WTC11 (cell line): Measurements from ENCODE around the gene IL9. TPM values are rescaled to one million over a fixed set of nuclear protein-coding genes. Genes with fewer than 3 reads are reported as not detected.

Experiments
- ATAC-seq: fragments of 200-7000 bp; cut with Tn5 transposase; 2 replicates; pipeline ENCODE4 v1.10.0; 2021; ENCODE audit warnings: mild to moderate bottlenecking, moderate library complexity
- CTCF ChIA-PET: fragments of 300-600 bp; sonication (Branson Sonifier 250); formaldehyde crosslinking; loops from one replicate; lab custom pipeline; 2021; ENCODE audit warnings: antibody characterized with exemption; lab: Charles Lee
- POLR2A ChIA-PET: fragments of 350-600 bp; sonication (Branson Sonifier 250); formaldehyde crosslinking; loops from one replicate; lab custom pipeline; 2021; ENCODE audit warnings: antibody characterized with exemption; lab: Charles Lee
- DNase-seq: peaks from one replicate; pipeline ENCODE4 v3.0.0; 2021; ENCODE audit warnings: low spot score
- H3K27ac Mint-ChIP-seq: 2 replicates; pipeline ENCODE4 v1.8.0; 2021; ENCODE audit warnings: mixed read lengths
- H3K27me3 Mint-ChIP-seq: 2 replicates; pipeline ENCODE4 v1.8.0; 2021; ENCODE audit warnings: low read depth, mild to moderate bottlenecking, moderate library complexity, mixed read lengths
- H3K36me3 Mint-ChIP-seq: 2 replicates; pipeline ENCODE4 v1.8.0; 2021; ENCODE audit warnings: mixed read lengths
- H3K4me1 Mint-ChIP-seq: 2 replicates; pipeline ENCODE4 v1.8.0; 2022; ENCODE audit warnings: mixed read lengths
- H3K4me3 Mint-ChIP-seq: 2 replicates; pipeline ENCODE4 v1.8.0; 2021; ENCODE audit warnings: mild to moderate bottlenecking, moderate library complexity, mixed read lengths
- H3K9me3 Mint-ChIP-seq: 2 replicates; pipeline ENCODE4 v1.8.0; 2021; ENCODE audit warnings: mixed read lengths
- CBFB ChIP-seq: sonication (generic); formaldehyde crosslinking; IDR thresholded peaks from 2 replicates; pipeline ENCODE4 v1.8.1; 2022; ENCODE audit warnings: mild to moderate bottlenecking, low read depth, missing genetic modification reagents
- ESRRA ChIP-seq: sonication (generic); formaldehyde crosslinking; IDR thresholded peaks from 2 replicates; pipeline ENCODE4 v1.8.1; 2022; ENCODE audit warnings: mild to moderate bottlenecking, missing genetic modification reagents, borderline replicate concordance
- FOXK1 ChIP-seq: sonication (generic); formaldehyde crosslinking; IDR thresholded peaks from 2 replicates; pipeline ENCODE4 v1.8.0; 2022; ENCODE audit warnings: mild to moderate bottlenecking, moderate library complexity, missing genetic modification reagents
- HMGA2 ChIP-seq: fragments of 250-450 bp; sonication (Bioruptor Pico); IDR thresholded peaks from 2 replicates; pipeline ENCODE4 v1.4.0; 2021; ENCODE audit warnings: mild to moderate bottlenecking, moderate library complexity
- IRF2 ChIP-seq: sonication (generic); formaldehyde crosslinking; IDR thresholded peaks from 2 replicates; pipeline ENCODE4 v1.8.0; 2022; ENCODE audit warnings: low read depth, missing genetic modification reagents, borderline replicate concordance
- JAZF1 ChIP-seq: fragments of 250-450 bp; sonication (Bioruptor Pico); IDR thresholded peaks from 2 replicates; pipeline ENCODE4 v1.9.0; 2021; ENCODE audit warnings: moderate library complexity, mild to moderate bottlenecking, inconsistent platforms
- MYBL2 ChIP-seq: sonication (generic); formaldehyde crosslinking; IDR thresholded peaks from 2 replicates; pipeline ENCODE4 v1.8.1; 2023; ENCODE audit warnings: mild to moderate bottlenecking, moderate library complexity, missing genetic modification reagents
- NFYB ChIP-seq: sonication (generic); formaldehyde crosslinking; conservative IDR thresholded peaks from 2 replicates; pipeline ENCODE4 v1.8.0; 2022; ENCODE audit warnings: low read depth, missing genetic modification reagents
- NR2C2 ChIP-seq: sonication (generic); formaldehyde crosslinking; IDR thresholded peaks from 2 replicates; pipeline ENCODE4 v1.8.0; 2022; ENCODE audit warnings: mild to moderate bottlenecking, missing genetic modification reagents
- SMAD3 ChIP-seq: sonication (generic); formaldehyde crosslinking; IDR thresholded peaks from 2 replicates; pipeline ENCODE4 v1.8.0; 2022; ENCODE audit warnings: missing genetic modification reagents, mild to moderate bottlenecking, borderline replicate concordance
- TCF7 ChIP-seq: sonication (generic); formaldehyde crosslinking; IDR thresholded peaks from 2 replicates; pipeline ENCODE4 v1.8.0; 2022; ENCODE audit warnings: mild to moderate bottlenecking, low read depth, missing genetic modification reagents, moderate library complexity
- TEAD1 ChIP-seq: sonication (generic); formaldehyde crosslinking; IDR thresholded peaks from 2 replicates; pipeline ENCODE4 v1.8.0; 2022; ENCODE audit warnings: mild to moderate bottlenecking, missing genetic modification reagents
- TEAD4 ChIP-seq: sonication (generic); formaldehyde crosslinking; IDR thresholded peaks from 2 replicates; pipeline ENCODE4 v1.8.0; 2022; ENCODE audit warnings: mild to moderate bottlenecking, missing genetic modification reagents
- TP53 ChIP-seq: sonication (generic); formaldehyde crosslinking; IDR thresholded peaks from 2 replicates; pipeline ENCODE4 v1.8.1; 2023; ENCODE audit warnings: mild to moderate bottlenecking, missing genetic modification reagents
- ZNF138 ChIP-seq: sonication (generic); formaldehyde crosslinking; conservative IDR thresholded peaks from 2 replicates; pipeline ENCODE4 v1.8.1; 2022; ENCODE audit warnings: mild to moderate bottlenecking, moderate library complexity, missing genetic modification reagents
- ZNF263 ChIP-seq: sonication (generic); formaldehyde crosslinking; IDR thresholded peaks from 2 replicates; pipeline ENCODE4 v1.8.1; 2022; ENCODE audit warnings: low read depth, mild to moderate bottlenecking, moderate library complexity, missing genetic modification reagents
- total RNA-seq: library from RNA; stranded (reverse); gene quantifications from 3 replicates; pipeline ENCODE4 v1.2.3, GENCODE V29; 2021
- TF ChIP-seq, protein P1 (sequence below): sonication (generic); formaldehyde crosslinking; IDR thresholded peaks from 2 replicates; pipeline ENCODE4 v1.8.1; 2023; ENCODE audit warnings: mild to moderate bottlenecking, missing genetic modification reagents
- TF ChIP-seq, protein P2 (sequence below): sonication (generic); formaldehyde crosslinking; IDR thresholded peaks from 2 replicates; pipeline ENCODE4 v1.8.1; 2022; ENCODE audit warnings: low read depth, mild to moderate bottlenecking, moderate library complexity, missing genetic modification reagents, borderline replicate concordance
- TF ChIP-seq, protein P3 (sequence below): sonication (generic); formaldehyde crosslinking; IDR thresholded peaks from 2 replicates; pipeline ENCODE4 v1.8.0; 2022; ENCODE audit warnings: mild to moderate bottlenecking, missing genetic modification reagents
- TF ChIP-seq, protein P4 (sequence below): sonication (generic); formaldehyde crosslinking; IDR thresholded peaks from 2 replicates; pipeline ENCODE4 v1.8.0; 2022; ENCODE audit warnings: mild to moderate bottlenecking, missing genetic modification reagents
- TF ChIP-seq, protein P5 (sequence below): sonication (generic); formaldehyde crosslinking; IDR thresholded peaks from 2 replicates; pipeline ENCODE4 v1.8.0; 2023; ENCODE audit warnings: mild to moderate bottlenecking, missing genetic modification reagents
- TF ChIP-seq, protein P6 (sequence below): sonication (generic); formaldehyde crosslinking; IDR thresholded peaks from 2 replicates; pipeline ENCODE4 v1.8.1; 2022; ENCODE audit warnings: missing genetic modification reagents, borderline replicate concordance
- TF ChIP-seq, protein P7 (sequence below): fragments of 250-450 bp; sonication (Bioruptor Pico); IDR thresholded peaks from 2 replicates; pipeline ENCODE4 v1.9.0; 2021; ENCODE audit warnings: moderate library complexity, mild to moderate bottlenecking, inconsistent platforms, borderline replicate concordance

Gene IL9
- total RNA-seq, 1 experiment from 2014 or later = not detected

DNA sequence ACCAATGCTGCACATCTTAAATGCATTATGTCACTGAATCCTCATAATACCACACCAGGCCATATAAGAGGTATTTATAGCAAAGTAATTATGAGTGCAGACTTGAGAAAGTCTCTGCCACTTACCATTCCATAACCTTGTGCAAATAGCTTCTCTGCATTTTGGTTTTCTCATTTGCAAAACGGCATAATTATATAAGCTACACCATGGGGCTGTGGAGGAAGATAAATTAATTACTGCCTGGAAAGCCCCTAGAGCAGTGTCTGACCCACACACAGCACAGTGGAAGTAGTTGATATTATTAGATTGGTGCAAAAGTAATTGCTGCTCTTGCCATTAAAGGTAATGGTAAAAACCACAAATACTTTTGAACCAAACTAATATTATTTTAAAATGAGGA is 9.5 kb upstream of the IL9 start:
- H3K27ac Mint-ChIP-seq = no peak overlapping the region
- ChIA-PET POLR2A (no interaction called here), CTCF (no interaction called here)
- TF ChIP-seq CBFB (CRISPR knock-in tag) = no peak
- no peak for TF ChIP-seq MYBL2 (CRISPR knock-in tag)
- TF ChIP-seq SMAD3 (CRISPR knock-in tag) = no peak
- TF ChIP-seq, protein P1, sequence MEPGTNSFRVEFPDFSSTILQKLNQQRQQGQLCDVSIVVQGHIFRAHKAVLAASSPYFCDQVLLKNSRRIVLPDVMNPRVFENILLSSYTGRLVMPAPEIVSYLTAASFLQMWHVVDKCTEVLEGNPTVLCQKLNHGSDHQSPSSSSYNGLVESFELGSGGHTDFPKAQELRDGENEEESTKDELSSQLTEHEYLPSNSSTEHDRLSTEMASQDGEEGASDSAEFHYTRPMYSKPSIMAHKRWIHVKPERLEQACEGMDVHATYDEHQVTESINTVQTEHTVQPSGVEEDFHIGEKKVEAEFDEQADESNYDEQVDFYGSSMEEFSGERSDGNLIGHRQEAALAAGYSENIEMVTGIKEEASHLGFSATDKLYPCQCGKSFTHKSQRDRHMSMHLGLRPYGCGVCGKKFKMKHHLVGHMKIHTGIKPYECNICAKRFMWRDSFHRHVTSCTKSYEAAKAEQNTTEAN (CRISPR knock-in tag) = no peak
- no peak for TF ChIP-seq JAZF1 (CRISPR knock-in tag)
- no peak for TF ChIP-seq FOXK1
- no peak for TF ChIP-seq ZNF138 (CRISPR knock-in tag)
- TF ChIP-seq NR2C2 (CRISPR knock-in tag) = no peak
- TF ChIP-seq, protein P2, sequence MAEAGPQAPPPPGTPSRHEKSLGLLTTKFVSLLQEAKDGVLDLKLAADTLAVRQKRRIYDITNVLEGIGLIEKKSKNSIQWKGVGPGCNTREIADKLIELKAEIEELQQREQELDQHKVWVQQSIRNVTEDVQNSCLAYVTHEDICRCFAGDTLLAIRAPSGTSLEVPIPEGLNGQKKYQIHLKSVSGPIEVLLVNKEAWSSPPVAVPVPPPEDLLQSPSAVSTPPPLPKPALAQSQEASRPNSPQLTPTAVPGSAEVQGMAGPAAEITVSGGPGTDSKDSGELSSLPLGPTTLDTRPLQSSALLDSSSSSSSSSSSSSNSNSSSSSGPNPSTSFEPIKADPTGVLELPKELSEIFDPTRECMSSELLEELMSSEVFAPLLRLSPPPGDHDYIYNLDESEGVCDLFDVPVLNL = no peak
- TF ChIP-seq, protein P3, sequence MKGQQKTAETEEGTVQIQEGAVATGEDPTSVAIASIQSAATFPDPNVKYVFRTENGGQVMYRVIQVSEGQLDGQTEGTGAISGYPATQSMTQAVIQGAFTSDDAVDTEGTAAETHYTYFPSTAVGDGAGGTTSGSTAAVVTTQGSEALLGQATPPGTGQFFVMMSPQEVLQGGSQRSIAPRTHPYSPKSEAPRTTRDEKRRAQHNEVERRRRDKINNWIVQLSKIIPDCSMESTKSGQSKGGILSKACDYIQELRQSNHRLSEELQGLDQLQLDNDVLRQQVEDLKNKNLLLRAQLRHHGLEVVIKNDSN = no peak
- TF ChIP-seq HMGA2 (CRISPR knock-in tag) = no peak
- no peaks in the 10 kb centered on the region for H3K9me3 Mint-ChIP-seq
- peaks cover 18% of the 10 kb centered on the region for H3K27me3 Mint-ChIP-seq
- no peak for DNase-seq
- no peak for ATAC-seq
- H3K4me1 Mint-ChIP-seq = no peaks in the 10 kb centered on the region
- H3K36me3 Mint-ChIP-seq = no peaks in the 10 kb centered on the region
- H3K4me3 Mint-ChIP-seq = no peak overlapping the region

DNA sequence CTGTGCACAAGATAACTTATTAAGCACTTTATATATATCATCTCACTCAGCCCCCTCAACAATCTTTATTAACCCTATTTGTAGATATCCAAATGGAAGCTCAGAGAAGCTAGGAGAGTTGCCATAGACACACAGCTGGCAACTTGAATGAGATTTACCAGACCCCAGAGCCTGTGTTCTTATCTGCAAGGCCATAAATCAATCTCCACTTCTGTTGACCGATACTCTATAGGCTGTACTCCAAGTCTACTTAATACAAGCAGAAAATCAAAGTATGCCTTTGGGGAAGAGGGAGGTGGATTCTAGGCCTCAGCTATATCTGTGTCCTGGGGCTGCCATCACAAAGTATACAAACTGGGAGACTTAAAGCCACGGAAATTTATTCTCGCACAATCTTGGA is 6.0 kb upstream of the IL9 start:
- ChIA-PET CTCF (no interaction called here), POLR2A (no interaction called here)
- H3K4me1 Mint-ChIP-seq = no peaks in the 10 kb centered on the region
- no peaks in the 10 kb centered on the region for H3K9me3 Mint-ChIP-seq
- H3K36me3 Mint-ChIP-seq = no peaks in the 10 kb centered on the region
- H3K27ac Mint-ChIP-seq = no peak overlapping the region
- DNase-seq = no peak
- no peak for ATAC-seq
- TF ChIP-seq, protein P4, sequence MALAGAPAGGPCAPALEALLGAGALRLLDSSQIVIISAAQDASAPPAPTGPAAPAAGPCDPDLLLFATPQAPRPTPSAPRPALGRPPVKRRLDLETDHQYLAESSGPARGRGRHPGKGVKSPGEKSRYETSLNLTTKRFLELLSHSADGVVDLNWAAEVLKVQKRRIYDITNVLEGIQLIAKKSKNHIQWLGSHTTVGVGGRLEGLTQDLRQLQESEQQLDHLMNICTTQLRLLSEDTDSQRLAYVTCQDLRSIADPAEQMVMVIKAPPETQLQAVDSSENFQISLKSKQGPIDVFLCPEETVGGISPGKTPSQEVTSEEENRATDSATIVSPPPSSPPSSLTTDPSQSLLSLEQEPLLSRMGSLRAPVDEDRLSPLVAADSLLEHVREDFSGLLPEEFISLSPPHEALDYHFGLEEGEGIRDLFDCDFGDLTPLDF (CRISPR knock-in tag) = no peak
- TF ChIP-seq, protein P5, sequence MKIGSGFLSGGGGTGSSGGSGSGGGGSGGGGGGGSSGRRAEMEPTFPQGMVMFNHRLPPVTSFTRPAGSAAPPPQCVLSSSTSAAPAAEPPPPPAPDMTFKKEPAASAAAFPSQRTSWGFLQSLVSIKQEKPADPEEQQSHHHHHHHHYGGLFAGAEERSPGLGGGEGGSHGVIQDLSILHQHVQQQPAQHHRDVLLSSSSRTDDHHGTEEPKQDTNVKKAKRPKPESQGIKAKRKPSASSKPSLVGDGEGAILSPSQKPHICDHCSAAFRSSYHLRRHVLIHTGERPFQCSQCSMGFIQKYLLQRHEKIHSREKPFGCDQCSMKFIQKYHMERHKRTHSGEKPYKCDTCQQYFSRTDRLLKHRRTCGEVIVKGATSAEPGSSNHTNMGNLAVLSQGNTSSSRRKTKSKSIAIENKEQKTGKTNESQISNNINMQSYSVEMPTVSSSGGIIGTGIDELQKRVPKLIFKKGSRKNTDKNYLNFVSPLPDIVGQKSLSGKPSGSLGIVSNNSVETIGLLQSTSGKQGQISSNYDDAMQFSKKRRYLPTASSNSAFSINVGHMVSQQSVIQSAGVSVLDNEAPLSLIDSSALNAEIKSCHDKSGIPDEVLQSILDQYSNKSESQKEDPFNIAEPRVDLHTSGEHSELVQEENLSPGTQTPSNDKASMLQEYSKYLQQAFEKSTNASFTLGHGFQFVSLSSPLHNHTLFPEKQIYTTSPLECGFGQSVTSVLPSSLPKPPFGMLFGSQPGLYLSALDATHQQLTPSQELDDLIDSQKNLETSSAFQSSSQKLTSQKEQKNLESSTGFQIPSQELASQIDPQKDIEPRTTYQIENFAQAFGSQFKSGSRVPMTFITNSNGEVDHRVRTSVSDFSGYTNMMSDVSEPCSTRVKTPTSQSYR = no peak
- TF ChIP-seq, protein P6, sequence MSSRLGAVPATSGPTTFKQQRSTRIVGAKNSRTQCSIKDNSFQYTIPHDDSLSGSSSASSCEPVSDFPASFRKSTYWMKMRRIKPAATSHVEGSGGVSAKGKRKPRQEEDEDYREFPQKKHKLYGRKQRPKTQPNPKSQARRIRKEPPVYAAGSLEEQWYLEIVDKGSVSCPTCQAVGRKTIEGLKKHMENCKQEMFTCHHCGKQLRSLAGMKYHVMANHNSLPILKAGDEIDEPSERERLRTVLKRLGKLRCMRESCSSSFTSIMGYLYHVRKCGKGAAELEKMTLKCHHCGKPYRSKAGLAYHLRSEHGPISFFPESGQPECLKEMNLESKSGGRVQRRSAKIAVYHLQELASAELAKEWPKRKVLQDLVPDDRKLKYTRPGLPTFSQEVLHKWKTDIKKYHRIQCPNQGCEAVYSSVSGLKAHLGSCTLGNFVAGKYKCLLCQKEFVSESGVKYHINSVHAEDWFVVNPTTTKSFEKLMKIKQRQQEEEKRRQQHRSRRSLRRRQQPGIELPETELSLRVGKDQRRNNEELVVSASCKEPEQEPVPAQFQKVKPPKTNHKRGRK (CRISPR knock-in tag) = no peak
- no peak for TF ChIP-seq TEAD1 (CRISPR knock-in tag)
- TF ChIP-seq, protein P7, sequence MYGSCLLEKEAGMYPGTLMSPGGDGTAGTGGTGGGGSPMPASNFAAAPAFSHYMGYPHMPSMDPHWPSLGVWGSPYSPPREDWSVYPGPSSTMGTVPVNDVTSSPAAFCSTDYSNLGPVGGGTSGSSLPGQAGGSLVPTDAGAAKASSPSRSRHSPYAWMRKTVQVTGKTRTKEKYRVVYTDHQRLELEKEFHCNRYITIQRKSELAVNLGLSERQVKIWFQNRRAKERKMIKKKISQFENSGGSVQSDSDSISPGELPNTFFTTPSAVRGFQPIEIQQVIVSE (CRISPR knock-in tag) = no peak
- TF ChIP-seq TCF7 (CRISPR knock-in tag) = no peak
- no peak for TF ChIP-seq CBFB (CRISPR knock-in tag)
- TF ChIP-seq ZNF138 (CRISPR knock-in tag) = no peak
- no peak for TF ChIP-seq TEAD4 (CRISPR knock-in tag)
- TF ChIP-seq NFYB (CRISPR knock-in tag) = no peak
- TF ChIP-seq TP53 (CRISPR knock-in tag) = no peak
- no peak for TF ChIP-seq ZNF263 (CRISPR knock-in tag)
- TF ChIP-seq ESRRA (CRISPR knock-in tag) = no peak
- TF ChIP-seq IRF2 (CRISPR knock-in tag) = no peak
- H3K27me3 Mint-ChIP-seq = no peaks in the 10 kb centered on the region; the same call in 1 of the 2 replicates
- no peak overlapping the region for H3K4me3 Mint-ChIP-seq
